HCT116 (cell line): ENCODE measurements around the gene NEK9. TPM values are rescaled to one million over a fixed set of nuclear protein-coding genes. Genes with fewer than 3 reads are reported as not detected.

Experiments used
- ATAC-seq: fragments of 200-7000 bp; cut with Tn5 transposase; 2 replicates; pipeline ENCODE4 v1.9.1; 2020; ENCODE audit warnings: mild to moderate bottlenecking, moderate library complexity
- BruUV-seq: library from RNA; stranded (reverse); fragments of 400-500 nt; replicated peaks from 2 replicates; lab custom pipeline; 2021; lab: Mats Ljungman, UMichigan
- CTCF ChIA-PET: fragments of 300-600 bp; sonication (Branson Sonifier 250); formaldehyde crosslinking; loops from one replicate; lab custom pipeline; 2021; ENCODE audit warnings: antibody characterized with exemption; lab: Charles Lee
- POLR2A ChIA-PET: fragments of 300-600, 350-600 bp; sonication (Branson Sonifier 250); formaldehyde crosslinking; loops from one replicate; lab custom pipeline; 2021; ENCODE audit warnings: antibody characterized with exemption; lab: Charles Lee
- RAD21 ChIA-PET, 2 experiments: fragments of 300-600 bp; sonication (Branson Sonifier 250); formaldehyde crosslinking; loops; one replicate each; lab custom pipeline; 2023; ENCODE audit warnings: low total read pairs in 2 of 2; ENCODE audit not compliant: uncharacterized antibody in 2 of 2, unreplicated experiment in 2 of 2, low non-redundant PET in 1 of 2; lab: Charles Lee
- DNase-seq: peaks from one replicate; pipeline ENCODE4 v3.0.0-alpha.2; 2010; ENCODE audit warnings: low read depth, low spot score
- H2AFZ ChIP-seq: fragments of 200-600 bp; shearing (Covaris generic), sonication (generic); 2 replicates; pipeline ENCODE4 v1.6.1; 2017; ENCODE audit warnings: low read depth, mixed run types, mixed read lengths, antibody characterized with exemption, low read length; ENCODE audit not compliant: poor library complexity, severe bottlenecking
- H3K27ac ChIP-seq: 2 replicates; pipeline ENCODE4 v1.5.1; 2012; ENCODE audit warnings: low read depth, low read length
- H3K27me3 ChIP-seq: fragments of 200-600 bp; sonication (generic); 2 replicates; pipeline ENCODE4 v1.6.1; 2016; ENCODE audit warnings: mixed run types, low read length, mixed read lengths; ENCODE audit not compliant: insufficient read depth
- H3K36me3 ChIP-seq, 2 experiments: fragments of 200-500 bp in 1 of 2; fragments of 200-600 bp in 1 of 2; sonication (Bioruptor generic) in 1 of 2; sonication (generic) in 1 of 2; 2 replicates each; pipeline versions ENCODE4 v1.5.1 to v1.6.1; 2014 to 2016; ENCODE audit warnings: low read length in 2 of 2, inconsistent platforms in 1 of 2, mixed read lengths in 1 of 2, mixed run types in 1 of 2; ENCODE audit not compliant: insufficient read depth in 2 of 2, control insufficient read depth in 1 of 2
- H3K4me1 ChIP-seq, 2 experiments: fragments of 200-600 bp in 1 of 2; sonication (generic) in 1 of 2; 2 replicates each; pipeline versions ENCODE4 v1.5.1 to v1.6.1; 2012 to 2017; ENCODE audit warnings: low read length in 2 of 2, inconsistent platforms in 1 of 2, mild to moderate bottlenecking in 1 of 2, mixed read lengths in 1 of 2, mixed run types in 1 of 2, moderate library complexity in 1 of 2; ENCODE audit not compliant: insufficient read depth in 2 of 2, control insufficient read depth in 1 of 2
- H3K4me2 ChIP-seq: fragments of 200-600 bp; sonication (generic); 2 replicates; pipeline ENCODE4 v1.6.1; 2017; ENCODE audit warnings: mixed run types, low read length, mixed read lengths
- H3K4me3 ChIP-seq, 2 experiments: fragments of 200-600 bp in 1 of 2; sonication (generic) in 1 of 2; replicated peaks in 1 of 2; 2 replicates each; pipeline ENCODE4 v1.5.1; 2011 to 2016; ENCODE audit warnings: low read length in 2 of 2, control low read depth in 1 of 2, low read depth in 1 of 2, mild to moderate bottlenecking in 1 of 2, mixed read lengths in 1 of 2, mixed run types in 1 of 2
- H3K79me2 ChIP-seq: fragments of 200-600 bp; sonication (generic); 2 replicates; pipeline ENCODE4 v1.6.1; 2017; ENCODE audit warnings: mild to moderate bottlenecking, mixed run types, low read length, moderate library complexity, mixed read lengths; ENCODE audit not compliant: insufficient read depth
- H3K9ac ChIP-seq: fragments of 200-600 bp; sonication (generic); 2 replicates; pipeline ENCODE4 v1.6.1; 2016; ENCODE audit warnings: low read length, mixed read lengths
- H3K9me2 ChIP-seq: fragments of 200-600 bp; sonication (generic), shearing (Covaris generic); 2 replicates; pipeline ENCODE4 v1.6.1; 2017; ENCODE audit warnings: mixed run types, mild to moderate bottlenecking, moderate library complexity; ENCODE audit not compliant: insufficient read depth
- H3K9me3 ChIP-seq, 2 experiments: fragments of 200-500 bp in 1 of 2; fragments of 200-600 bp in 1 of 2; sonication (Bioruptor generic) in 1 of 2; sonication (generic) in 1 of 2; 2 replicates each; pipeline ENCODE4 v1.6.1; 2014 to 2017; ENCODE audit warnings: low read length in 2 of 2, mixed read lengths in 2 of 2, inconsistent platforms in 1 of 2, low read depth in 1 of 2, mild to moderate bottlenecking in 1 of 2, mixed run types in 1 of 2, moderate library complexity in 1 of 2; ENCODE audit not compliant: control insufficient read depth in 1 of 2, insufficient read depth in 1 of 2
- H4K20me1 ChIP-seq: fragments of 200-600 bp; sonication (generic), shearing (Covaris generic); 2 replicates; pipeline ENCODE4 v1.6.1; 2017; ENCODE audit warnings: mixed run types, mild to moderate bottlenecking, moderate library complexity; ENCODE audit not compliant: insufficient read depth
- CBX3 ChIP-seq: IDR thresholded peaks from 2 replicates; pipeline ENCODE4 v1.6.1; 2012; ENCODE audit warnings: low read depth
- ELF1 ChIP-seq: IDR thresholded peaks from 2 replicates; pipeline ENCODE4 v1.6.1; 2012; ENCODE audit warnings: low read depth, borderline replicate concordance
- EZH2 ChIP-seq: fragments of 200-600 bp; sonication (generic); IDR thresholded peaks from 2 replicates; pipeline ENCODE4 v1.6.1; 2017; ENCODE audit warnings: antibody characterized with exemption, mixed run types
- FOSL1 ChIP-seq: IDR thresholded peaks from 2 replicates; pipeline ENCODE4 v1.6.1; 2012; ENCODE audit warnings: low read depth
- RAD21 ChIP-seq: IDR thresholded peaks from 2 replicates; pipeline ENCODE4 v1.6.1; 2012; ENCODE audit warnings: low read depth, mild to moderate bottlenecking
- SP1 ChIP-seq: IDR thresholded peaks from 2 replicates; pipeline ENCODE4 v1.6.1; 2012; ENCODE audit warnings: low read depth
- SRF ChIP-seq: IDR thresholded peaks from 2 replicates; pipeline ENCODE4 v1.6.1; 2012; ENCODE audit warnings: low read depth
- TCF7L2 ChIP-seq: IDR thresholded peaks from 2 replicates; pipeline ENCODE4 v1.7.0; 2011; ENCODE audit warnings: borderline replicate concordance, inconsistent platforms; ENCODE audit not compliant: insufficient read depth, insufficient read length; ENCODE audit errors: extremely low read depth
- ZFX ChIP-seq: fragments of 450-650 bp; IDR thresholded peaks from 2 replicates; pipeline ENCODE4 v1.6.1; 2017
- ZNF274 ChIP-seq: fragments of 200-500 bp; sonication (Bioruptor generic); IDR thresholded peaks from 2 replicates; pipeline ENCODE4 v1.6.1; 2014; ENCODE audit warnings: mild to moderate bottlenecking, low read depth, low read length, inconsistent platforms
- intact Hi-C: fragments of 100-400 bp; cut with micrococcal nuclease; formaldehyde crosslinking; loops from 2 replicates; pipeline ENCODE4 v1.10.0; 2022
- total RNA-seq: library from RNA; stranded (reverse); gene quantifications from one replicate; pipeline ENCODE4 v1.2.1, GENCODE V29; 2021; ENCODE audit not compliant: unreplicated experiment
- TF ChIP-seq, protein P1 (sequence below): IDR thresholded peaks from 2 replicates; pipeline ENCODE4 v1.6.1; 2012
- TF ChIP-seq, protein P2 (sequence below): IDR thresholded peaks from 2 replicates; pipeline ENCODE4 v1.6.1; 2012

Gene NEK9
- total RNA-seq, 1 experiment from 2014 or later, result 64.4 TPM

DNA sequence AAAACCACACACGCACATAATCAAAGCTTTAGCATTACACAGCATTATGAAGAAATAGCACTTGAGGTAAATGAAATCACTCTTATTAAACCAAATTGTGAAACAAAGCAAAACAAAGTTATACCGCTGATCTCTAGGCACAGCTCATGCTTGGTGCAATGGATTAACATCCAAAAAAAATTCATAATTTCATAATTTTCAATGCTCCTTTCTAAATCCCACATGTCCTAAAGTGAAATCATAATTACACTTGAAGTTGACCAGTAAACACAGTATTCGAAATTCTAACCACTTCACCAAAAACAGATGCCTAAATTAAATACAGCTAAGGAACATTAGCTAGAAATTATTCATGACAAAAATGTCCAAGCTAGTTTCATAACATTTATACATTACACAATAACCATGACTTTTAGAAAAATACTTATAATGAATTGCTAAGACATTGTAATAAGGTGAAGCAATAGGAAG lies 77.1 kb downstream of the NEK9 start:
- H2AFZ ChIP-seq, result no peak overlapping the region
- H3K4me1 ChIP-seq, result peaks cover 0 to 16% of the 10 kb centered on the region in 2 experiments; a peak in 3 of 4 replicates
- no peak overlapping the region for H3K27ac ChIP-seq
- CTCF ChIA-PET, result no interaction called here
- H4K20me1 ChIP-seq, result no peaks in the 10 kb centered on the region
- H3K9me2 ChIP-seq, result no peaks in the 10 kb centered on the region
- H3K27me3 ChIP-seq, result no peaks in the 10 kb centered on the region
- no peak overlapping the region for H3K9ac ChIP-seq
- BruUV-seq, result TSS peak; percentile 39
- POLR2A ChIA-PET, result interaction anchor here (1.4 kb wide), 1 partner anchor 20 kb away, joined by 3 read pairs; the partner anchor contains the start of gene ZC2HC1C
- H3K9me3 ChIP-seq, result no peaks in the 10 kb centered on the region
- peaks cover 0 to 7% of the 10 kb centered on the region in 2 experiments; a peak in 2 of 4 replicates for H3K36me3 ChIP-seq
- H3K79me2 ChIP-seq, result peaks cover 14% of the 10 kb centered on the region
- RAD21 ChIA-PET, result no interaction called here
- no peak overlapping the region for H3K4me3 ChIP-seq
- no peak for TF ChIP-seq EZH2
- TF ChIP-seq, all 23 proteins: peak for 0
- intact Hi-C loops, result no loop called here
- DNase-seq, result no peak
- H3K4me2 ChIP-seq, result no peak overlapping the region
- no peak for ATAC-seq

DNA sequence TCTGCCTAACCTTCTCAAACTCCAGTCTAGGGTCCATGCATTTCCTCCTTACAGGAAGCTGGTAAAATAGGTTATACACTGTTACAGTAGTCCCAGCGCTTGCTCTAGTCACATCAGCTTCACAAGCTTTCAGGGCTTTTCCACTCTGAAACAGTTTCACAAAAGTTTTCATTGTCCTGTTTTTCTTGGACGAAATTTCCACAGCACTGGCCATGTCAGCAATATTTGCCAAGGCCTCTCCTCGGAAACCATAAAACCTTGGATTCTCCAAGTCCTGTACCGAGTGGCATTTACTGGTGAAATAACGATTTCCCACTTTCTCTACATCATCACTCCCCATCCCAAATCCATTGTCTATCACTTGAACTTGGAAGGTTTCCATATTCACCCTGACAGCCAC lies 77.7 kb downstream of the NEK9 start:
- ATAC-seq (no peak), DNase-seq (no peak)
- TF ChIP-seq RAD21 (no peak), EZH2 (no peak), ELF1 (no peak), CBX3 (no peak), FOSL1 (no peak), TCF7L2 (no peak), SRF (no peak), ZFX (no peak), ZNF274 (no peak), SP1 (no peak)
- TF ChIP-seq, protein P1, sequence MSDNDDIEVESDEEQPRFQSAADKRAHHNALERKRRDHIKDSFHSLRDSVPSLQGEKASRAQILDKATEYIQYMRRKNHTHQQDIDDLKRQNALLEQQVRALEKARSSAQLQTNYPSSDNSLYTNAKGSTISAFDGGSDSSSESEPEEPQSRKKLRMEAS, result no peak
- TF ChIP-seq, protein P2, sequence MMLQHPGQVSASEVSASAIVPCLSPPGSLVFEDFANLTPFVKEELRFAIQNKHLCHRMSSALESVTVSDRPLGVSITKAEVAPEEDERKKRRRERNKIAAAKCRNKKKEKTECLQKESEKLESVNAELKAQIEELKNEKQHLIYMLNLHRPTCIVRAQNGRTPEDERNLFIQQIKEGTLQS, result no peak
- H3K79me2 ChIP-seq, result peaks cover 14% of the 10 kb centered on the region
- H3K9ac ChIP-seq, result no peak overlapping the region
- H4K20me1 ChIP-seq, result no peaks in the 10 kb centered on the region
- peaks cover 0 to 7% of the 10 kb centered on the region in 2 experiments; a peak in 2 of 4 replicates for H3K36me3 ChIP-seq
- no peaks in the 10 kb centered on the region for H3K9me3 ChIP-seq
- H3K27ac ChIP-seq, result no peak overlapping the region
- ChIA-PET POLR2A (interaction anchor here (1.4 kb wide), 1 partner anchor 20 kb away, joined by 3 read pairs; the partner anchor contains the start of gene ZC2HC1C), CTCF (no interaction called here), RAD21 (no interaction called here)
- intact Hi-C loops, result no loop called here
- H3K4me1 ChIP-seq, result peaks cover 0 to 16% of the 10 kb centered on the region in 2 experiments; a peak in 3 of 4 replicates
- H3K4me2 ChIP-seq, result no peak overlapping the region
- BruUV-seq, result no TSS peak
- H3K9me2 ChIP-seq, result no peaks in the 10 kb centered on the region
- H3K27me3 ChIP-seq, result no peaks in the 10 kb centered on the region
- no peak overlapping the region for H3K4me3 ChIP-seq
- no peak overlapping the region for H2AFZ ChIP-seq
